Cardiac fibroblast (primary cell): ENCODE results near the gene ST3GAL3.

Source experiments
- DNase-seq, 2 donors: peaks; one replicate each; pipeline versions ENCODE4 v3.0.0 to v3.0.0-alpha.2; 2010; ENCODE audit warnings: low read depth in 2 of 2
- H3K4me3 ChIP-seq, 2 donors: replicated peaks in 1 of 2; 1 replicate in 1 of 2; 2 replicates in 1 of 2; pipeline ENCODE4 v1.5.1; 2011; ENCODE audit warnings: low read depth in 2 of 2, low read length in 2 of 2, mild to moderate bottlenecking in 2 of 2, moderate library complexity in 1 of 2
- TF ChIP-seq, protein P1 (sequence below): IDR thresholded peaks from one replicate; pipeline ENCODE4 v1.5.1; 2011; ENCODE audit warnings: low read depth, mild to moderate bottlenecking, low read length, inconsistent platforms

ST3GAL3 gene

DNA sequence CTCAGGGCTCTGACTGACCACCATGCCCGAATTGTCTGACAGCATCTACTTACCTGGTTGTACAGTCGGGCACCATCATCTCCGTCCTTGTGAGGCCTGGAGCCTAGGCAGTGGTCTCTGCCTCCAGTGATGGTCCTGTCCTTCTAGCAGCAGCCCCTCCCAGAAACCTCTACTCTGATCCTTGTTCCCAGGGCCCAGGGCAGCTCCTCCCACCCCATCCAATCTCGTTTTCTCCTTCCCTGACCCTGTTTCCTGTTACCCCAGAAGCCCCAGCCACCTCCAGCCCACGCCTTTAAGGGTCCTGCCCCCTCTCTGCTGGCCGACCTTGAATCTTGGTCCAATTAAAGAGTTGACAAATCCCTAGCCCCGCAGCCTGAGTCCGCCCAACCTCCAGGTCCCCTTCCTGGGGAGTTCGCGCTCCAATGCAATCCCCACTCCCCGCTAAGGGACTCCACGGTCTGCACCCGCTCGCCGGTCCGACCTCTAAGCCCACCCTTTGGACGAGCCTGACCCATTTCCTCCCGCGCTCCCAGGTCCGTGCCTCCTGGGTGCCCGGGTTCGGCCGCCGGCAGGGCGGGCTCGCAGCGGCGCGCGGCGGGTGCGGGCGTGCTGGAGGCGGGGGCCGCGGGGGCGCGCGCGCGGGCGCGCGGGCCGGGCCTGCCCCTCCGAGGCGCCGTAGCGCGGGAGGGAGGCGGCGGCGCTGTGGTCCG is 271.4 kb downstream of the ST3GAL3 start, which contains the start of gene B4GALT2:
Gene B4GALT2 (plus strand): TSS at position 660 of the 710 bp plus-strand sequence. CDS start 1,951 bp downstream, outside the sequence.
- peak within 1 kb of the TSS; percentile 57 to 69 for H3K4me3 ChIP-seq
- peak; percentile 14 to 35 for DNase-seq
- TF ChIP-seq, protein P1, sequence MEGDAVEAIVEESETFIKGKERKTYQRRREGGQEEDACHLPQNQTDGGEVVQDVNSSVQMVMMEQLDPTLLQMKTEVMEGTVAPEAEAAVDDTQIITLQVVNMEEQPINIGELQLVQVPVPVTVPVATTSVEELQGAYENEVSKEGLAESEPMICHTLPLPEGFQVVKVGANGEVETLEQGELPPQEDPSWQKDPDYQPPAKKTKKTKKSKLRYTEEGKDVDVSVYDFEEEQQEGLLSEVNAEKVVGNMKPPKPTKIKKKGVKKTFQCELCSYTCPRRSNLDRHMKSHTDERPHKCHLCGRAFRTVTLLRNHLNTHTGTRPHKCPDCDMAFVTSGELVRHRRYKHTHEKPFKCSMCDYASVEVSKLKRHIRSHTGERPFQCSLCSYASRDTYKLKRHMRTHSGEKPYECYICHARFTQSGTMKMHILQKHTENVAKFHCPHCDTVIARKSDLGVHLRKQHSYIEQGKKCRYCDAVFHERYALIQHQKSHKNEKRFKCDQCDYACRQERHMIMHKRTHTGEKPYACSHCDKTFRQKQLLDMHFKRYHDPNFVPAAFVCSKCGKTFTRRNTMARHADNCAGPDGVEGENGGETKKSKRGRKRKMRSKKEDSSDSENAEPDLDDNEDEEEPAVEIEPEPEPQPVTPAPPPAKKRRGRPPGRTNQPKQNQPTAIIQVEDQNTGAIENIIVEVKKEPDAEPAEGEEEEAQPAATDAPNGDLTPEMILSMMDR = no peak

GRCh38 chr1:43979261-43979527 is 271.9 kb downstream of the ST3GAL3 start:
- H3K4me3 ChIP-seq = peak overlapping the region; percentile 57 to 69
- no peak for DNase-seq
- TF ChIP-seq, protein P1 = no peak

DNA sequence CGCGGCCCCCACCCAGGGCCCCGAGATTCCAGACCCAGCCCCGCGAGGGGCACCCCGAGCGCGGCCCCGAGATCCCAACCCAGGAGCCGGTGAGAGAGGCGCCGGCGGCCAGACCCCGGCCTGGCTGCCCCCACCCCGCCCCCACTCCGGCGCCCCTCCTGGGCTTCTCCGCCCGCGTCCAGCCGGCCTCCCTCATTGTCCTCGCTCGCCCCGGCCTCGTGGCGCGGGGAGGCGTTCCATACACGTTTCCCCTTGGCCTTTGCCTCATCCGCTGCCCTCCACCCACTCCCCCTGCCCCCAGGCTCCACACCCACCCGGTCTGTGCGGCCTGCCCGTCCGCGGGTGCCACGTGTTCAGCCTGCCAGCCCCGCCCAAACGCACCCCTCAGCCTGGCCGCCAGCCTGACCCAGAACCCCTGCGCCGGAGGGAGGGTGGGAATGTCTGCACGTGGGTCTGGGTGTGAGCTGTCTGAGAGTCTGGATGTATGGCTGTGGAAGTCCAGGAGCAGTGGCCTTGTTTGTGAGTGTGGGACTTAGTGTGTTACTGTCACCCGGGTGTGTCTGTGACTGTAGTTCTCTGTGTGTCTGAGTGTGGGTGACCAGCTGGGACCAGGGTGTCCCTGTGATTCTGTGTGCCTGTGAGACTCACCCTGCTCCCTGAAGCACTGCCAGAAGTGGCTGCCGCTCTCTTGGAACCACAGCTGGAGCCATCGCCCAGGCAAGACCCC is 272.4 kb downstream of the ST3GAL3 start:
- TF ChIP-seq, protein P1 = no peak
- DNase-seq = peak; percentile 56 to 57
- H3K4me3 ChIP-seq = peak overlapping the region; percentile 57 to 69

DNA sequence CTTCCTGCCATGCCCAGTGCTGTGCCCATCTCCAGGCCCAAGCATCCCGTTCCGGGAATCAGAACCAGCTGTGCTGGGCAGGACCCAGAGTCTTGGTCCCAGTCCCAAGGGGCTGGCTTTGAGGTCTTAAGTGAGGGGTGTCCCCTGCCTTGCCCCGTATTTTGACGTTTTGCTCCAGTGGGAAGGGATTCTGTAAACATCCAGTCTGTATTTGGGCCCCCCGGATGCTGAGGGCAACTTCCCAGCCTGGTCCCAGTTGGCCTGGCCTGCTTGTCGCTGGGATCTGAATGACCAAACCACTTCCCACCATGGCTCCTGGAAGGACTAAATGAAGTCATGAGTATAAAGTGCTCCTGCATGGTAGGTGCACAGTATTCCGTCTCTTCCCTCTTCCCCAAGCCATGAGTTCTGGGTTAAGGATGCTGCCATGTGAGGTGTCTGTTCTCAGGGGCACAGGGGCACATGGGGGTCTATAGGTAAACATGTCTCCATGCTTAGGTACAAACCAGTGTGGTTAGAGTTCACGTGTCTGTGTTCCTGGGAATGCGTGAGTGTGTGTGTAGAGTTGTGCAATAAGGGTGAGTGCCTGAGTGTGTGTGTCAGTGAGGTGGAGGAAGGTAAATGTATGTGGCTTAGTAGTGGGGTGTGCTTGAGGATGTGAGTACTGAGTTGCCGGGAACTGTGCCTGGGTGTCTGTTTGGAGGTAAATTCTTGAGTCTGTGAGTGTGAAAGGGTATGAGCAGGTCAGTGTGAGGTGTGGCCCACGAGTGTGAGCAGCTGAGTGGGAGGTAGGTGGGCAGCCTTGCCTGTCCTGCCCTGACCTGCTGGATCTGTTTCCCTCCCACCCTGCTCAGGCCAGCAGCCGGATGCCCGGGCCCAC is 273.2 kb downstream of the ST3GAL3 start:
- TF ChIP-seq, protein P1 = no peak
- H3K4me3 ChIP-seq = peak overlapping the region; percentile 57 to 69

More for the DNA sequence above, 273.2 kb downstream of the ST3GAL3 start:
- peak; percentile 21 to 63 for DNase-seq
